Body of pancreas (tissue), 4 donors: Measurements from ENCODE around the gene ZNF345. TPM values are rescaled to one million over a fixed set of nuclear protein-coding genes. Genes with fewer than 3 reads are reported as not detected.

ENCODE experiments used
- ATAC-seq: fragments of 150-250 bp; one replicate; pipeline ENCODE4 v1.9.1; 2016
- DNase-seq, 4 donors: peaks; one replicate each; pipeline ENCODE4 v3.0.0-alpha.2; 2019
- H3K27ac ChIP-seq, 4 donors: fragments of 200-600 bp; sonication (generic); 1 replicate in 3 of 4; 2 replicates in 1 of 4; pipeline versions ENCODE4 v1.5.1 to v1.6.1; 2016 to 2019; ENCODE audit warnings: mild to moderate bottlenecking in 1 of 4, mixed read lengths in 1 of 4, moderate library complexity in 1 of 4
- H3K27me3 ChIP-seq, 2 donors: fragments of 200-600 bp; sonication (generic); one replicate each; pipeline ENCODE4 v1.6.0; 2016; ENCODE audit warnings: mild to moderate bottlenecking in 1 of 2
- H3K36me3 ChIP-seq, 2 donors: fragments of 200-600 bp; sonication (generic); replicated peaks in 1 of 2; 2 replicates each; pipeline ENCODE4 v1.5.1; 2016; ENCODE audit warnings: low read depth in 2 of 2; ENCODE audit not compliant: insufficient read depth in 1 of 2
- H3K4me1 ChIP-seq: fragments of 200-600 bp; sonication (generic); one replicate; pipeline ENCODE4 v1.6.0; 2016
- H3K4me3 ChIP-seq, 2 donors: fragments of 200-600 bp; sonication (generic); 1 replicate in 1 of 2; 2 replicates in 1 of 2; pipeline ENCODE4 v1.5.1; 2016 to 2019
- H3K9me3 ChIP-seq, 3 donors: fragments of 200-600 bp; sonication (generic); 1 replicate in 2 of 3; 2 replicates in 1 of 3; pipeline ENCODE4 v1.5.1; 2016
- POLR2A ChIP-seq, 3 donors: fragments of 450-650 bp; IDR thresholded peaks; one replicate each; pipeline ENCODE4 v1.6.1; 2016; ENCODE audit warnings: antibody characterized with exemption in 3 of 3, mild to moderate bottlenecking in 2 of 3
- WGBS, 2 donors: methylation state at CpG; one replicate each; pipeline ENCODE4 v1.1.5; 2017; 5-methylcytosine and 5-hydroxymethylcytosine counted together
- intact Hi-C: fragments of 100-400 bp; cut with DNase I; formaldehyde crosslinking; loops from one replicate; pipeline ENCODE4 v1.15.1; 2023
- total RNA-seq, 2 donors: library from RNA; depleted of rRNA; stranded (reverse); fragments of >200 nt; gene quantifications; one replicate each; pipeline ENCODE4 v1.1.0, GENCODE V29; 2016
- TF ChIP-seq, protein P1 (sequence below), 7 experiments: fragments of 450-650 bp in 4 of 7; fragments of 200-600 bp in 3 of 7; sonication (generic) in 3 of 7; IDR thresholded peaks; one replicate each; pipeline ENCODE4 v1.5.1; 2016 to 2019; ENCODE audit warnings: antibody characterized with exemption in 7 of 7

Gene ZNF345
- total RNA-seq, 2 donors from 2014 or later, result 1.3 TPM

DNA sequence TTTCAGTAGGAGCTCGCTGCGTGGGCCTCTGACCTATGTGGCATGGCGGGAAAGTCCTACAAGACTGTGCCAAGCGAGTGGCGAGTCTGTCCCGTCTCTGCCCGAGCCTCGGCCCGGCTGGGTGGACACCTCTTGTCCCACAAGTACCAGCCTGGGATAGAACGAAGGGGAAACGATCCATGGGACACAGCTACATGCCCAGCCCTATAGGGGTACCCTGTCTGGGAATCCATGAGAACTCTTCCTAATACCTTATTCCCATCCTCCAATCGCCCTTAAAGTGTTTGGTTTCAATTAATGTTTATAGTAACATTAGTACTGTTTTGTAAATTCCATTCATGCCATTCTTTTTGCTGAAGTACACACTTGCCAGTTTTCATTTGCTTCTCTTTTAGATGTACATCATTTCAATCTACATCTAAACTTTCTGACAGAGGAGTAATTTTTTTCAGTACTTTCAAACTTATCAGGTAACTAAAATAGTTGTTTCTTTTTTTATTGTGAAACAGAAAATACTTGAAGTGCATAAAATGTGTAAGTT, 11.8 kb upstream of the ZNF345 start:
- H3K27me3 ChIP-seq, result no peaks in the 10 kb centered on the region
- 7 to 15% methylated on average over 3 to 12 of the region's 12 CpGs for WGBS, 2 donors
- peak overlapping the region; percentile 72 to 90 (median 79) for H3K27ac ChIP-seq
- no peak for DNase-seq
- peak overlapping the region; percentile 38 to 63 for H3K4me3 ChIP-seq
- H3K4me1 ChIP-seq, result peaks cover 22% of the 10 kb centered on the region
- no peaks in the 10 kb centered on the region for H3K36me3 ChIP-seq
- H3K9me3 ChIP-seq, result peaks cover 0 to under 1% (median 0%) of the 10 kb centered on the region in 3 donors
- ATAC-seq, result peak; percentile 4
- intact Hi-C loops, result no loop called here
- no peak for TF ChIP-seq POLR2A (IDR thresholded peaks at IDR 0.05)
- TF ChIP-seq, protein P1, sequence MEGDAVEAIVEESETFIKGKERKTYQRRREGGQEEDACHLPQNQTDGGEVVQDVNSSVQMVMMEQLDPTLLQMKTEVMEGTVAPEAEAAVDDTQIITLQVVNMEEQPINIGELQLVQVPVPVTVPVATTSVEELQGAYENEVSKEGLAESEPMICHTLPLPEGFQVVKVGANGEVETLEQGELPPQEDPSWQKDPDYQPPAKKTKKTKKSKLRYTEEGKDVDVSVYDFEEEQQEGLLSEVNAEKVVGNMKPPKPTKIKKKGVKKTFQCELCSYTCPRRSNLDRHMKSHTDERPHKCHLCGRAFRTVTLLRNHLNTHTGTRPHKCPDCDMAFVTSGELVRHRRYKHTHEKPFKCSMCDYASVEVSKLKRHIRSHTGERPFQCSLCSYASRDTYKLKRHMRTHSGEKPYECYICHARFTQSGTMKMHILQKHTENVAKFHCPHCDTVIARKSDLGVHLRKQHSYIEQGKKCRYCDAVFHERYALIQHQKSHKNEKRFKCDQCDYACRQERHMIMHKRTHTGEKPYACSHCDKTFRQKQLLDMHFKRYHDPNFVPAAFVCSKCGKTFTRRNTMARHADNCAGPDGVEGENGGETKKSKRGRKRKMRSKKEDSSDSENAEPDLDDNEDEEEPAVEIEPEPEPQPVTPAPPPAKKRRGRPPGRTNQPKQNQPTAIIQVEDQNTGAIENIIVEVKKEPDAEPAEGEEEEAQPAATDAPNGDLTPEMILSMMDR (IDR thresholded peaks at IDR 0.05), result no peak

DNA sequence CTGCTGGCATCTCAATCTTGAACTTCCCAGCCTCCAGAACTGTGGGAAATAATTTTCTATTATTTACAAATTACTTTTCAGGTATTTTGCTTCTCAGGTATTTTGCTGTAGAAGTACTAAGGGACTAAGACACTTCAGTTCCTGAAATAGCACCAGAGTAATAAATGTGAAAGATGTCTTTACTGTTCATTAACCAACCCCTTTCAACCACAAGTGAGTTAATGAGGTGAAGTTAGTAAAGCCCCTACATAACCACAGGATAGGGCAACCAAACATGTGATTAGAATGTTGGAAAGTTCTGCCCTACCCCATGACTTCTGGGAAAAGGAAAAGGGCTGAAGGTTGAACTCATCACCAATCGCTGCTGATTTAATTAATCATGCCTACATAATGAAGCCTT, 2.7 kb upstream of the ZNF345 start:
- H3K27ac ChIP-seq, result no peak overlapping the region
- intact Hi-C loops, result no loop called here
- no peak for DNase-seq
- TF ChIP-seq POLR2A (IDR thresholded peaks at IDR 0.05), result no peak
- H3K36me3 ChIP-seq, result no peaks in the 10 kb centered on the region
- no peaks in the 10 kb centered on the region for H3K27me3 ChIP-seq
- no peaks in the 10 kb centered on the region for H3K9me3 ChIP-seq
- peaks cover 13% of the 10 kb centered on the region for H3K4me1 ChIP-seq
- 61 to 66% methylated on average over 1 of the region's 1 CpG for WGBS, 2 donors
- no peak overlapping the region for H3K4me3 ChIP-seq
- no peak for ATAC-seq

DNA sequence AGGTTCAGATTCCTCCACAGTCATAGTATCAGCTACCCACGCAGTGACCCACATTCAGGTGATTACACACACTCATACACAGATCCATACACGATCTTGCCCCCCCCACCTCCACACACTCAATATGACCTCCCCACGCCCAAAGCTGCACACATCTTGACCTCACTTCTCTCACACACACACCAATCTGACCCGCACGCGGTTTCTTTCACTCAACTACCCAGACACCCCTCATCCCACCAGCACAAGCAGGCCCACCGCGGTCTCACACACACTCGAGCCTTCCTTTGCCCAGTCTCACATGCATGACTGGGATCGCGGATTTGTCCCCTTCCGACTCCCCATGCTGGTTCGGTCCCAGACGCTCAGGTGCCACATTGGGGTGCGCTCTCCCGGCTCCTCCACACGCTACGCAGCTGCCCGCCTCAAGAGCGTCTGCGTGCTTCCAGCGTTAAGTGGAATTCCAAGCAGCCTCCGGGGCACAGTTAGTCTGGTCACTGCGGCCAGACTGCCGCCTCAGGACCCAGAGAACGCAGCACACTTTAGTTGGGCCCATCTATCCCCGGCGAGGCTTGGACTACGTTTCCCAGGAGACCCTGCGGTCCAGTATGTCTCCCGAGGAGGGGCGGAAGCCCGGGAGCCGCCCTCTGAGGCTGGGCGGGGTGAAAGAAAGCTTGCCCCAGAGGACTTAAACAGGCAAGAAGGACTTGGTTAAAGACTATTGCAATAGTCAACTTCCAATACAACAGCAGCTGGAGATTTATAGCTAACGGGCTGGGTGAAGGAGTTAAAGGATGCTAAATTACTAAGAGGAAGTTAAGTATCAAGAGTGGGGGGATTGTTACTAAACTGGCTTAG, 746 bp upstream of the ZNF345 start:
- Histone ChIP-seq H3K4me3 (peak overlapping the region; percentile 72 to 86), H3K27ac (peak overlapping the region; percentile 78 to 84 (median 81)), H3K4me1 (peaks cover 13% of the 10 kb centered on the region), H3K27me3 (no peaks in the 10 kb centered on the region), H3K9me3 (no peaks in the 10 kb centered on the region), H3K36me3 (no peaks in the 10 kb centered on the region)
- intact Hi-C loops, result no loop called here
- WGBS, 2 donors, result 0 to 1% methylated on average over 10 to 36 of the region's 36 CpGs
- TF ChIP-seq, protein P1 (IDR thresholded peaks at IDR 0.05), result no peak
- TF ChIP-seq POLR2A (IDR thresholded peaks at IDR 0.05), result peak in 2 of 3 donors; percentile 50 to 56
- peak; percentile 85 to 92 (median 89) for DNase-seq
- peak; percentile 95 for ATAC-seq

DNA sequence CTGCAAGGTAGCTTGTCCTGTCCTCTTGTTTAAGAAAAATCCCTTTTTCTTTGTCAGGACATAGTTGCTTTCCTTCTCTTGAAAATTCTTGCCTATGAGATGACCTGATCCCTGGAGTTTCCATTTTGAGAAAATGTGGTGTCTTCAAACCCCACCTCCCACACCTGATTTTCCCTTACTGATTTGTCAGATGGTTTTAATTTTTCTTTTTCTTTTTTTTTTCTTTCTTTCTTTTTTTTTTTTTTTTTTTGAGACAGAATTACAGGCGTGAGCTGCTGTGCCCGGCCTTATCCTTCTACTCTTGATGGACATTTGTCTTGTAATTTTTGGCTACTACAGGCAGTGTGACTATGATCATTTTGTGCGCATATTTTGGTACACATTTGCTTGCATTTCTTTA, 1.2 kb downstream of the ZNF345 start:
- no peak overlapping the region for H3K27ac ChIP-seq
- H3K27me3 ChIP-seq, result no peaks in the 10 kb centered on the region
- 91 to 100% methylated on average over 3 of the region's 3 CpGs for WGBS, 2 donors
- DNase-seq (no peak), ATAC-seq (no peak)
- no peaks in the 10 kb centered on the region for H3K9me3 ChIP-seq
- no peaks in the 10 kb centered on the region for H3K36me3 ChIP-seq
- TF ChIP-seq, protein P1 (IDR thresholded peaks at IDR 0.05), result no peak
- no peak for TF ChIP-seq POLR2A (IDR thresholded peaks at IDR 0.05)
- no peak overlapping the region for H3K4me3 ChIP-seq
- peaks cover 13% of the 10 kb centered on the region for H3K4me1 ChIP-seq
- intact Hi-C loops, result no loop called here
